Islet precursor cell (in vitro differentiated cells): ENCODE results near the gene ABL1.
"Not testable (repeated sequence)": the region's sequence is repeated elsewhere in the genome, so short reads cannot be mapped to it uniquely, and the experiment has no call there.

Source experiments
- DNase-seq: peaks from one replicate; pipeline ENCODE4 v3.0.0-alpha.2; 2018

The ABL1 gene

DNA sequence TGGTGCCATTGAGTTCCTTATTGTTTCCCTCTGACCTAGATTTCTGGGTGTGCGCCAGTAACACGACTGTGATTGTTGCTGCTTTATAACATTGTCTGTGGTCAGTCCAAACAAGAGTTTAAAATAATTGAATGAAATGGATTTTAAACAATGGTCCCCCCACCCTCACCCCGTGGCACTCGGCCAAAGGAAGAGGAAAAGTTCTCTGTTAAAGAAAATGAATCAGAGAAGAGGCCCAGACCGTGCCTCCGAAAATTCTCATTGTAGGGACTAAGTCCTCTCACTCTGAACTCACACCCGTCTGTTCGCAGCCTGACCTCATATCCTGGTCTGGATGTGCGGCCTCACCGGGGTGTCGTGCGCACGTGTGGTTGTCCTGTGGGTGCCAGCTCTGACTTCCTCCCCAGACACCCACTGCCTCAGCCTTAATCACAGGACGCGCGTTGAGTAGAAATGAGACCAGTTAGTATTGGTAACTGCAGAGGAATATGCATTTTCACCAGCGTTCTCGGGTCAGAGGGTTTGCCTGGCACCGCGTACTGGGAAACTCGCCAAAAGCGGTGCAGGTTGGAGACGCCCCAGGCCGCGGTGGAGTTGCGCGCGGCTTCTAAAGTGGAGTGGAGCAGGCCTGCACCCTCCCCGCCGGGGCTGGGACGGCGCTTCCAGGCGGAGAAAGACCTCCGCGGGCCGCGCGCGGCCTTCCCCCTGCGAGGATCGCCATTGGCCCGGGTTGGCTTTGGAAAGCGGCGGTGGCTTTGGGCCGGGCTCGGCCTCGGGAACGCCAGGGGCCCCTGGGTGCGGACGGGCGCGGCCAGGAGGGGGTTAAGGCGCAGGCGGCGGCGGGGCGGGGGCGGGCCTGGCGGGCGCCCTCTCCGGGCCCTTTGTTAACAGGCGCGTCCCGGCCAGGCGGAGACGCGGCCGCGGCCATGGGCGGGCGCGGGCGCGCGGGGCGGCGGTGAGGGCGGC is at the start of gene ABL1:
TSS of gene ABL1 (plus strand) at position 884 of the 966 bp plus-strand sequence. CDS start 193 bp downstream, outside the sequence.
- DNase-seq = peak; percentile 86

DNA sequence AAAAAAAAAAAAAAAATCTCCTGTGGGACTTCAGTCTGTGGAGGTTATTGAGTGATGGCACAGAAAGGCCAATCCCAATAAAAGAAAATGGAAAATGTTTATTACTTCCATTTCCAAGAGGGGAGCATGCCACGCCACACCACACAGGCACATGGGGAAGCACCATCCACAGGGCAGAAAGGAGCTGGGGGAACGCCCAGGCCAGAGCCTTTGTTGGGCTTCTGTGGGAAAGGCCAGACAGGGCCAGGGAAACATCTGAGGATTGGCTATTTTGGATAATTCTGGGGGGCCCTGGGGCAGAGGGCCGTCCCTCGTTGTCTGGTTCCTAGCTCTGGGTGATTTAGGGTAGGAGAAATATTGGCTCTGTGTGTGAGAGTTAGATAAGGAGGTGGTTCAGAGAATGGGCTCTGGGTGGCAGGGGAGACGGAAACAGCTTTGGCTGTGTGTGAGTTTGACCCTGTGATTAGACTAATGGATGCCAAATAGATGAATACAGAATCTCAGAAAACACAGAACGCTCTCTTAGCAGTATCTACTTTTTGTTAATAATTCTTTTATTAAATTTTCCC is 49.0 kb upstream of the ABL1 start:
- DNase-seq = no peak

DNA sequence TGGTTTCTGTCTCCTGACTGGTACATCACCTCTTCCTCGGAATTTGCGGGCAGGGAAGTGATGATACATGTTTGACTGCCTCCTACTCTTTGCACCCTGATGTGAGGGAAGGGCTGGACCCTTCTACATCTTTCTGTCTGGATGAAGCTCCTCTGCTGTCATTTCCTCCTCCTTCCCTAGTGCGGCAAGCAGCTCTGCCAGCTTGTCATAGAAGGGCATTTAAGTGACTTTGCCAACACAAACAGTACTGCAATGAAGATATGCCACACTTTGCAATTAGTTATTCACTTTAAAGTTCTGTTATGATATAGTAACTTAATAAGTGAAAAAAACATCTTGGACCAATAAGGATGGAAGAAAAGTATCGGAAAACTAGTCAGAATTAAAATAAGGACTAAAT is 48.5 kb upstream of the ABL1 start:
- DNase-seq = no peak

DNA sequence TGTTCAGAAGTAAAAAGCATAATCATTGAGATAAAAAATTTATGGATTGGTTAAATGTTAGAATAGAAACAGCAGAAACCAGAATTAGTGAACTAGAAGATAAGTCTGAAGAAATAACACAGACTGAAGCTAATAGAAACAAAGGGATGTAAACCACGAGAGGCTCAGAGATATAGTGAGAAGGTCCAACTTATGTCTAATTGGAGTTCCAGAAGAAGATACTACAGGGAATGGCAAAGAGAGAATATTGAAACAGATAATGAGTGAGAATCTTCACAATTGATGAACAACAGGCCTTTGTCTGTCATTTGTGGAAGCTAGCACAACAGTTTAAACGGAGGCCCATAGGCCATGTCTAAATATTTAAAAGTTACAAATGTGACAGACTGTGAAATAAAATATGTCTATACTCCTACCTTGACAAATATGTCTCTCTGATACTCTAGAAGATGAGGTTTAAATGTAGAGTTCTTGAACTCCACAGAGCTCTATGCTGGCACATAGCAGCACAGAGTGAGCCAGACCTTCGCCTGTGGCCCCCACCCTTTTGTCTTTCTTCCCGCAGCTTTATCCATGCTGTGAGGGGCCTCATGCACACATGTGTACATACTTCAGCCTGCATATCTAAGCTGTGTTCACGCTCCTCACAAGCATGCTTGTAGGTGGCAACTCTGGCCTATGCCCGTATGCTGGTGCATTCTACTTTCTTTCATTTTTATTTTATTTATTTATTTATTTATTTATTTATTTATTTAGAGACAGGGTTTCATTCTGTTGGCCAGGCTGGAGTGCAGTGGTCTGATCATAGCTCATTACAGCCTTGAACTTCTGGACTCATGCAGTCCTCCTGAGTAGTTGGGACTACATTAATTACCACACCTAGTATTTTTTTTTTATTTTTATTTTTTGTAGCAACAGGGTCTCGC is 45.0 kb upstream of the ABL1 start:
- DNase-seq = no peak

DNA sequence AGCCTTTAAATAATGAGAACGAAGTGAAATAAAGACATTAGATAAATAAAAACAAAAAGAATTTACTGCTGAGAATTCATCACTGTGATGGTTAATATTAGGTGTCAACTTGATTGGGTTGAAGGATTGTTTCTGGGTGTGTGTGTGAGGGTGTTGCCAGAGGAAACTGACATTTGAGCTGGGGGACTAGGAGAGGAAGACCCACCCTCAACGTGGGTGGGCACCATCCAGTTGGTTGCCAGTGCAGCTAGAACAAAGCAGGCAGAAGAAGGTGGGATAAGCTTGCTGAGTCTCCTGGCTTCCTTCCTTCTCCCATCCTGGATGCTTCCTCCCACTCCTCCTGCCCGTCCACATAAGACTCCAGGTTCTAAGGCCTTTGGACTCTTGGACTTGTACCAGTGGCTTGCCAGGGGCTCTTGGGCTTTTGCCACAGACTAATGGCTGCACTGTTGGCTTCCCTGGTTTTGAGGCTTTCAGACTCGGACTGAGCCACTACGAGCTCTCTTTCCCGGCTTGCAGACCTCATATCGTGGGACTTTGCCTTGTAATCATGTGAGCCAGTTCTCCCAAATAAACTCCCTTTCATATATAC is 43.7 kb upstream of the ABL1 start:
- no peak for DNase-seq

DNA sequence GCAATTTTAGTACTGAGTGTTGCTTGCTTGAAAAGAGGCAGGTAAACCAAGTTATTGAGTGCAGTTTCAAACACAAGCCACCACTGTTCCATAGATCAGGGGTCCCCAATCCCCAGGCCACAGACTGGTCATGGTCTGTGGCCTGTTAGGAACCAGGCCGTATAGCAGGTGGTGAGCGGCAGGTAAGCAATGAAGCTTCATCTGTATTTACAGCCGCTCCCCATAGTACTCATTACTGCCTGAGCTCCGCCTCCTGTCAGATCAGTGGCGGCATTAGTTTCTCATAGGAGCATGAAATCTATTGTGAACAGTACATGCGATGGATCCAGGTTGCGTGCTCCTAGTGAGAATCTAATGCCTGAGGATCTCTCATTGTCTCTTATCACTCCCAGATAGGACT is 41.5 kb upstream of the ABL1 start:
- no peak for DNase-seq

DNA sequence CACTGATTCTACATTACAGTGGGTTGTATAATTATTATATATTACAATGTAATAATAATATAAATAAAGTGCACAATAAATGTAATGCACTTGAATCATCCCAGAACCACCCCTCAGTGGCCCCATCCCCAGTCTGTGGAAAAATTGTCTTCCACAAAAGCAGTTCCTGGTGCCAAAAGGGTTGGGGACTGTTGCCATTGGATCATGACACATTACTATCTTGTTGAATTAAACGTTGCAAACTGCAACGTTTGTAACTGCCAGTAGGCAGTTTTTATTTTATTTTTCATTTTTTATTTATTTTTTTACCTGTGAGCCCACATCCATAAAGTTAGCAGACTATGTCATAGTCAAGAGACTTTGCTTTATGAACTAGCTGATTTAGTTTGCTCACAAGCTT is 41.0 kb upstream of the ABL1 start:
- DNase-seq = not testable (repeated sequence)

DNA sequence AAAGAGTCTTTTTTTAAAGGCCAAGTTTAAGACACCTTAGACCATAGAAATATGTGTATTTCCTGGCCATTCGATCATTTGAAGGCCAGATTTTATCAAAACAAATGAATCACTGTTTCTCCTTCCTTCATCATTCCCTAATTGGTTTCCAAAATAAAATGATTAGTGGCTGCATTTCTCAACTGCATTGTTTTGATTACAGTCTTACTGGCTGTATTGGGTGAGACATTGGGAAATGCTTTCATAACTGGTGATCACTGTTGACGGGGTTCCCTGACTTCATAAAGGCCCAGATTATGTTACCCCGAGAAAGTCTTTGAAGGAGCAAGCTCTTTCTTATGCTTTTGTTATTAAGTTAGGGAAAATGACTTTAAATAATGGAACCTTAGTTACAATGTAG is 40.6 kb upstream of the ABL1 start:
- DNase-seq = not testable (repeated sequence)

DNA sequence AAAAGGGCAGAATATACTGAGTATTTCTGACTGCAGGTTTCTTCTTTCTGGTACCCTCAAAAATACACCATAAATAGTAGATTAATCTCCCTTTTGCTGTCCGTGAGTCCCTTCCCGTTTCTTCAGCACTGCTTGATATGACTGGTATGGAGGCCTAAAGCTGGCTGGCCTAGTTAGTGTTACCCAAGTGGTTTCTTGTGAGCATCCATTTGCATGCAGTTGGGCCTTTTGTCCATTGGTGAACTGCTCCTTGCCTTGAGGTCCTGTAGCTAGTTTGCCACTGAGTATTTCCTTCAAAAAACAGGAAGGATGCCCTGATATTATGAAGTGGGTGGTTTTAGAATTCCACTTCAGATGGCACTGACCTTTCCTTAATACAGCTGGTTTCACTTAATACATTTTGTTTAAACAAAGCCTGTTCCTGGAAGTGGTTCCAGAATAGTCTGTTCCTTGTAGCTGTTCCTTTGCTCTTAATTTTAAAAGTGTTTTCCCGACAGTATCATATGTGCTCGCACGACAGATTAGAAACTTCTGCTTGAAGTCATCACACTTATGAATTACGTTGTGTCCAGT is 40.0 kb upstream of the ABL1 start:
- DNase-seq = no peak

DNA sequence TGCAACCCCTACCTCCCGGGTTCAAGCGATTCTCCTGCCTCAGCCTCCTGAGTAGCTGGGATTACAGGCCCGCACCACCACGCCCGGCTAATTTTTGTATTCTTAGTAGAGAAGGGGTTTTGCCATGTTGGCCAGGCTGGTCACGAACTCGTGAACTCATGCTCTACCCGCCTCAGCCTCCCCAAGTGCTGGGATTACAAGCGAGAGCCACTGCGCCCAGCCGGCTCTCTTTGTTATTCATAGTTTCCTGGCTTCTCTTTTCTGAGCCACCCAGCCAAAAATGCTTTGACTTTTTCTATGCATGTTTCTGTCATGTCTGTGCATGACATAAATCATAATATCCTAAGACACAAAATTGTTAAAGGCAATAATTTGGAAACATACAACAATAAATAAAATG is 31.9 kb upstream of the ABL1 start:
- DNase-seq = not testable (repeated sequence)

DNA sequence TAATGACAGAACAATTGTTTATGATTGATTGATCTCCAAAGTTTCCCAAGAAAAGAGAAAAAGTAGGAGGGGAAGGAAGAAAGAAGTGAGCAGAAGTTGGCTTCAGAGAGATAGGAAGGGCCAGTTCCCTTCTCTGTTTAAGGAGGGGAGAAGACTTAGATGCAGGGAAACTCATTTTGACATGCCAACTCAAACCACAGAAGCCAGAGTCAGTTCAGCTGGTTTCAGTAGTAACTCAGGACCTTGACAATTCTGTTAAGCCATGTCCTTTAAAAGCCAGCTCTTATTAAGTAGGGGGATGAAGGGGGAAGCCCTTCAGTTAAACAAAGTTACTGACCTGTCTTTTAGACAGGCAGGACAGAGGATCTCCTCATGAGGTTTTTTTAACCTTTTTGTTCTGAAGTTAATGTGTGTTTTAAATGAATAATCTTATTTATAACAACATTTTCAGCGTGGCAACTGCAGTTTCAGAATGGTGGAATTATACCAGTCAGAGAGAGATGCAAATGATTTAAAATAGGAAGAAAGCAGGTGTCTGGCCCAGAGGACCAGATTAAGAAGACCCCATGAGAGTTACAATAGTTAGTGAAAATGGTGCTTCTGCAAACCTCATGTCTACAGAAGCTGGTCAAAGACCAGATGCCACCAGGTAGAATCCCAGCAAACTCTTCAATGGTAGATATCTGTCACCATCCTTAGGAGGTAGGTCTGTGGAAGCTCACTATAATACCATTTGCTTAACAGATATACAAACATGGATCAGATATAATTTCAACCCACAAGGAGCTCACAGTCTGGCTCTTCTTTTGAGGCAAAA is 29.3 kb upstream of the ABL1 start:
- DNase-seq = no peak

DNA sequence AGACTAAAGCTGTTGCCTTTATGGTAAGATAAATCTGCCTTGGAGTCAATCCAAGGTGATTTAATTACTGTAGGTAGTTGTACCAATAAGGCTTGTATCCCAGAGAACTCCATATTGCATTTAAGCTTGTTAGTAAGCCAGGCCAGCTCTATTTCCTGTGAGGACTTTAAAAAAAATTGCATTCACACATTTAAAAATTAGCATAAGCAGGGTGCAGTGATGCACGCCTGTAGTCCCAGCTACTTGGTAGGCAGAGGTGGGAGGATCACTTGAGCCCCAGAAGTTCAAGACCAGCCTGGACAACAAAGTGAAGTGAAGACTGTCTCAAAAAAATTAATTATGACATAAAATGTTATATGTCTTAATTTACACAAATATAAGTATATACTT is 28.7 kb upstream of the ABL1 start:
- no peak for DNase-seq

DNA sequence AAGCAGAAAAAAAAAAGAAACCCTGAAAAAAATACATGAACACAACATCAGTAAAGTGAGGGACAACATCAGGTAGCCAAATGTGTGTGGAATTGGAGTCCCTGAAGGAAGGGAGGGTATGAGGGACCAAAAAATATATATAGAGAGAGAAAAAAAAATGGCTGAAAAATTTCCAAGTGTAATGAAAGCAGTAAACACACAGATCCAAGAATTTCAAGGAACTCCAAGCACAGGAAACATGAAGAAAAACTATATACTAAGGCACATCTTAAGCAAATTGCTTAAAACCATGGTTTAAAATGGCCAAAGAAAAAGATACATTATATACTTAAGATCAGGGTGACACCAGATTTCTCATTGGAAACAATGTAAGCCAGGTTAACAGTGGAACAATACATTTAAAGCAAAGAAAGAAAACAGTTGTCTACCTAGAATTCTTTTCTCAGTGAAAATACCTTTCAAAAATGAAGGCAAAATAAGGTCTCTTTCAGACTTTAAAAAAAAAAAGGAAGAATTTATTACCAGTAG is 24.4 kb upstream of the ABL1 start:
- no peak for DNase-seq

DNA sequence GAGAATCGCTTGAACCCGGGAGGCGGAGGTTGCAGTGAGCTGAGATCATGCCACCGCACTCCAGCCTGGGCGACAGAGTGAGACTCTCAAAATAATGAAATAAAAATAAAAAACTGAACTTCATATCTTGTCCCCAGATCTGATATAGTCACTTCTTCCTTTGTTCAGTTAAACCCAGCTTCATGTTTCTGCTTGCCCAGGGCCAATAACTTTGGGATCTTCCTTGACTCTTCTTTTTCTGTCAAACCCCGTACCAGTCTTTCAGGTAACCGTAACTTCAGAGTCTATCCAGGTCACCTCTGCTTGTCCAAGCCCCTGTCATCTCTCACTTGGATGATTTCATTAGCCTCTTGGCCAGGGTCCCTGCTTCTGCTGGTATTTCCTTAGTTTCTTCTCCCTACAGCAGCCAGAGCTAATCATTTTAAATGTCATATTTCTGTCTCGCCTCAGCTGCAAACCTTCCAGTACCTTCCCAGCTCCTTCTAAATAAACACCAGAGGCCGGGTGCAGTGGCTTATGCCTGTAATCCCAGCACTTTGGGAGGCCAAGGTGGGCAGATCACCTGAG is 19.7 kb upstream of the ABL1 start:
- DNase-seq = no peak

DNA sequence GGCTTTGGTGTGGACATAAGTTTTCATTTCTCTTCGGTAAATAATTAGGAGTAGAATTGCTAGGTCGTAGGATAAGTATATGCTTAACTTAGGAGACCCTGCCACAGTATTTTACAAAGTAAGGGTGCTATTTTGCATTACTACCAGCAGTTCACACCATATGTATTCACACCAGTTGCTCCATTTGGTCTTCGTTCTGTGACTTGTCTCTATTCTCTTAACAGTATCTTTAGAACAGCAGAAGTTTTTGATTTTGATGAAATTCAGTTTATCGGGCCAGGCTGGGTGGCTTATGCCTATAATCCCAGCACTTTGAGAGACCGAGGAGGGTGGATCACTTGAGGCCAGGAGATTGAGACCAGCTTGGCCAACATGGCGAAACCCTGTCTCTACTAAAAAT is 17.1 kb upstream of the ABL1 start:
- DNase-seq = no peak

DNA sequence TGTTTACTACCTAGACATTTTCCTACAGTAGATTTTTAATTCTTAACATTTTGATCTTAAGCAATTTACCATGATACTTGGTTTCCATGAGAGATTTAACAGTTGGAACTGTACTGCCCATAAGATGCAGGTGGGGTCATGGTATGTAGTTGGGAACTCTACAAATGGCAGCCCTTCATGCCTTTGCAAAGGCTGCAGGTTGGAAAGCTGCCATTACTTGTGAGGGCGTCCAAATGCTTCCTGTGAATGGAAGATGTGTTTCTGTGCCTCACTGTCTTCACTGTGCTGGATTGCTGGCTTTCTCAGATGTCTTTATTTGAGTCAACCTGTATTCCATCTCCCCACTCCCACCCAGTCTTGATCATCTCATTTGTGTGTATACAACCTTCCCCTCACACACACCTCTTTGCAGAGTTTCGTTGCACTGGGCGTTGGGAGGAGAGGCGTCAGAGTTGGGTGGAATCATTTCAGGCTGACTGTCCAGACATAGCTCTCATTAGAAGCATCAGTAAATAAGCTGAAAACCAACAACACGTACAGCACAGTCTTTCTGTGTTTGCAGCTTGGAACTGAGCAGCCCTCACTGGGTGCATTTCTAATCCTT is 14.8 kb upstream of the ABL1 start:
- DNase-seq = no peak

DNA sequence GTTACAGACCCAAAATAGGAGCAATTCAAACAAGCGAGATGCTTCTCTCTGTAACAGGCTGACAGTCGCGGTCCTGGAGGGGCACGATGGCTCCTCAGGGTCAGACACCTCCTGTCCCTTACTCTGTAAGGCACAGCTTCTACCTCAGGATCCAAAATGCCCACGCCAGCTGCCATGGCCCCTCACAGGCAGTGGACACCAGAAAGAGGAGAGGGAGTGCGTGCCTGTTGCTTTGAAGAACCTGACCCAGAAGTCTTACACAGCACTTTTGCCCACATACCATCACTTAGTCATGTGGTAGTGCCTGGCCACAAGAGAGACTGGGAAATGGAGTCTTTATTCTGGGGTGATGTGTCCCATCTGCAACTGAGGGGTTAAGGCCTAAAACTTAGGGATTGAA is 11.6 kb upstream of the ABL1 start:
- no peak for DNase-seq

DNA sequence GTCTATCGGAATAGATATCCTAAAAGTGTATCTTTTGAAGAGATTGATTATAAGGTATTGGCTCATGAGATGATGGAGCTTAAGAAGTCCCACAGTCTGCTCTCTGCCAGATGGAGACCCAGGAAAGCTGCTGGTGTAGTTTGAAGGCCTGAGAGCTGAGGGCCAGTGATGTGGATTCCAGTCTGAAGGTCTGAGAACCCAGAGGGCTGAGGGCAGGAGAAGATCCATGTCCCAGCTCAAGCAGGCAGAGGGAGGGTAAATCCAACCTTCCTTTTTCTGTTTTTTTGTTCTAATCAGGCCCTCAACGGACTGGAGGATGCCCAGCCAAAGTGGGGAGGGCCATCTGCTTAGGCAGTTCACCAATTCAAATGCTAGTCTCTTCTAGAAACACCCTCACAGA is 11.0 kb upstream of the ABL1 start:
- DNase-seq = no peak

DNA sequence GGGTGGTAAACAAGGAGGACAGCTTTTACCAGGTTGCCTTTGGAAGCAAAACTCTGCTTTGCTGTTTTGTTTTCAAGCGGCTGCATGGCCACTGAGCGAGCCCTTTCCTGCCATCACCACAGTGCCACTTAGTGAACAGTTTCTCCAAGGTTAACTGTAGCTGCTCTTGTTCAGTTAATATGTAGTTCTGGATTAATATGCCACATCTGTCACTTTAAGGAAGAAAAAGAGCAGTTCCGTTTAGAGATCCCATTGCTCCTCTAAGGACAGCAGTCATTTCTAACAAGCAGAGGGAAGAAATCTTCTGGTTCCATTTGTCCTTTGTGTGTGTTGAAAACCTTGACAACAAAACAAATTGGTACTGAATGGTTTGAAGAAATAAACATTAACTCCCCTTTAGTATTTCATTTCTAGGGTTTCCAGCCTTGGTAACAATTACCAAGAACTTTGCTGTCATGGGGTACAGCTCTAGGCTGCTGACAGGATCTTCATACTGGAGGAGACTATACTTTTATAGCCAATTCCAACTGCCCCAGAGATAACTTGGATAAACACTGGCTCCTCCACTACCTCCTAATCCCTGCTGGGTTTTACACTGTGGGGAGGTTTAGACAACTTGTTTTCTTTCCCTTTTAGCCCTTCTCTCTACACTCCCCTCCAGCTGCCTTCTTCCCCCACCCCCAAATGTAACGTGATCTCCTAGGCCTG is 10.3 kb upstream of the ABL1 start:
- peak; percentile 84 for DNase-seq

DNA sequence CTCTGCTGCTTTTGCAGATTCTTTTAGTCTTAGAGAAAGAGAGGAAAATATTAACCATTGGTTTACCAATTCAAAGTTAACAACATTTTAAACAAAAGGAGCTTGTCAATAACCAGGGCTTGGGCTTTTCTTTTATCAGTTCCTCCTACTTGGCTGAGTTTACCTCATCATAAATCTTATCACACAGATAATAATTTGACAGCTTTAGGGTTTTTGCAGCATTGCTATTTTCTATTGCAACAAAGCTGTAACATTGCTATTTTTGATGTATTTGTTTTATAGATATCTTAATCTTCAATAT is 9.8 kb upstream of the ABL1 start:
- no peak for DNase-seq
